Bronchial epithelial cell (primary cell): Measurements from ENCODE around the gene GPR27. TPM values are rescaled to one million over a fixed set of nuclear protein-coding genes. Genes with fewer than 3 reads are reported as not detected.

ENCODE experiments used
- DNase-seq: peaks from one replicate; pipeline ENCODE4 v3.0.0-alpha.2; 2010; ENCODE audit warnings: low read depth
- FAIRE-seq: peaks from 2 replicates; lab custom pipeline; 2011; peaks lifted over from hg19 to GRCh38; lab: Jason Lieb, UNC
- H3K27me3 ChIP-seq: 2 replicates; pipeline ENCODE4 v1.5.1; 2011; ENCODE audit warnings: low read length; ENCODE audit not compliant: control insufficient read depth, insufficient read depth
- H3K36me3 ChIP-seq: 2 replicates; pipeline ENCODE4 v1.5.1; 2011; ENCODE audit warnings: low read length; ENCODE audit not compliant: control insufficient read depth, insufficient read depth
- H3K4me3 ChIP-seq: 2 replicates; pipeline ENCODE4 v1.5.1; 2011; ENCODE audit warnings: mild to moderate bottlenecking, low read depth, low read length, control low read depth
- total RNA-seq: library from RNA; depleted of rRNA; stranded (reverse); fragments of >200 nt; gene quantifications from 2 replicates; pipeline ENCODE4 v1.2.1, GENCODE V29; 2014
- TF ChIP-seq, protein P1 (sequence below): IDR thresholded peaks from 2 replicates; pipeline ENCODE4 v1.5.1; 2011; ENCODE audit warnings: mild to moderate bottlenecking, moderate library complexity, low read length, control low read depth, inconsistent platforms; ENCODE audit not compliant: insufficient read depth, severe bottlenecking

Gene GPR27
- total RNA-seq, 1 donor from 2014 or later: 0.53 TPM

DNA sequence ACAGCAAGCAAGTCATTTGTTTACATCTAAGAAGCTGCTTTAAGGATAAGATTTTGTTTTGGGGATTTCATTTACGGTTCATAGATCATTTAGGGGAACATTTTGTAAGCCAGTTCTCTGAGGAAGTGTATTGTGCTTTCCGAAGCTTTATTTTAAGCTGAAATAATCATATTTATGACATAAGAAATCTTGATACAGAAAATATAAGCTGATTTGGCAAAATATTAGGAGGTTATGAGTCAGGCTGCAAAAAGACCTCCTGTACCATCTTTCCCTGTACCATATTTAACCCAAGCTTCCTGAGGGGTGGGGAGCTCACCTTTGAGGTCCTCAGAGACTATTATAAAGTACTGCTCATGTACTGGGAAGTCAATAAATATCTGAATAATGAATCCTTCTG, 20.3 kb upstream of the GPR27 start:
- no peak for DNase-seq
- TF ChIP-seq, protein P1, sequence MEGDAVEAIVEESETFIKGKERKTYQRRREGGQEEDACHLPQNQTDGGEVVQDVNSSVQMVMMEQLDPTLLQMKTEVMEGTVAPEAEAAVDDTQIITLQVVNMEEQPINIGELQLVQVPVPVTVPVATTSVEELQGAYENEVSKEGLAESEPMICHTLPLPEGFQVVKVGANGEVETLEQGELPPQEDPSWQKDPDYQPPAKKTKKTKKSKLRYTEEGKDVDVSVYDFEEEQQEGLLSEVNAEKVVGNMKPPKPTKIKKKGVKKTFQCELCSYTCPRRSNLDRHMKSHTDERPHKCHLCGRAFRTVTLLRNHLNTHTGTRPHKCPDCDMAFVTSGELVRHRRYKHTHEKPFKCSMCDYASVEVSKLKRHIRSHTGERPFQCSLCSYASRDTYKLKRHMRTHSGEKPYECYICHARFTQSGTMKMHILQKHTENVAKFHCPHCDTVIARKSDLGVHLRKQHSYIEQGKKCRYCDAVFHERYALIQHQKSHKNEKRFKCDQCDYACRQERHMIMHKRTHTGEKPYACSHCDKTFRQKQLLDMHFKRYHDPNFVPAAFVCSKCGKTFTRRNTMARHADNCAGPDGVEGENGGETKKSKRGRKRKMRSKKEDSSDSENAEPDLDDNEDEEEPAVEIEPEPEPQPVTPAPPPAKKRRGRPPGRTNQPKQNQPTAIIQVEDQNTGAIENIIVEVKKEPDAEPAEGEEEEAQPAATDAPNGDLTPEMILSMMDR: no peak
- Histone ChIP-seq H3K4me3 (no peak overlapping the region), H3K27me3 (peaks cover 4% of the 10 kb centered on the region), H3K36me3 (no peaks in the 10 kb centered on the region)
- FAIRE-seq: no peak

DNA sequence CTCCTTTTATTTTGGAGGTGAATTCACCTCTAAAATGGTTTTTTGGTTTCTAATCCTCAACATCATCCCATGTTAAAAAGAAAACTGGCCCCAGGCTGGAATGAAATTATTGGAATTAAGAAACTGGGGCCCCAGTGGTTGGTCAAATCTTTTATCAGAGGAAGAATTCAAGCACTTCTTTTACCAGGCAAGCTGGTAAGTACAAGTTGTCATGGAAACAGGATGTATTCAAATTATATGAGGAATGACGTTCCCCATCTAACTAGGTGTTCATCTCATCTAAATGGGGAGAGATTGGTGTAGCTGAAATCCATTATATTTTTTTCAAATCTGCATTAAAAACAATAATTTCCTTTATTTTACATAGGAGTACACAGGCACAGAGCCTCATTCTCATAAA, 18.8 kb upstream of the GPR27 start:
- H3K27me3 ChIP-seq: peaks cover 4% of the 10 kb centered on the region
- TF ChIP-seq, protein P1: no peak
- FAIRE-seq (no peak), DNase-seq (no peak)
- no peaks in the 10 kb centered on the region for H3K36me3 ChIP-seq
- no peak overlapping the region for H3K4me3 ChIP-seq

DNA sequence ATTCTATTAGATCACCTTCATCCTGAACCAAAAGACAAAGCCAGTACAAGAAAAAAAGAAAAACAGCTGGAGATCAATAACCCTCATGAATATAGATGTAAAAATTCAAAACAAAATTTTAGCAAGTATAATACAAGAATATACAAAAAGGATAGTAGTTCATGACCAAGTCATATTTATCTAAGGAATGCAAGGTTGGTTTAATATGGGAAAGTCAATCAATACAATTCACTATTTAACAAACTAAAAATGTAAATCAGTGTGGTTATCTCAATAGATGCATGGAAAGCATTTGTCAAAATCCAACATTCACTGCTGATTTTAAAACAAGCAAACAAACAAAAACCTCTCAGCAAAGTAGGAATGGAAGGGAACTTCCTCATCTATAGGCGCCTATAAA, 11.0 kb upstream of the GPR27 start:
- TF ChIP-seq, protein P1: no peak
- Histone ChIP-seq H3K27me3 (peaks cover 2% of the 10 kb centered on the region), H3K36me3 (no peaks in the 10 kb centered on the region), H3K4me3 (no peak overlapping the region)
- FAIRE-seq: no peak
- DNase-seq: no peak

DNA sequence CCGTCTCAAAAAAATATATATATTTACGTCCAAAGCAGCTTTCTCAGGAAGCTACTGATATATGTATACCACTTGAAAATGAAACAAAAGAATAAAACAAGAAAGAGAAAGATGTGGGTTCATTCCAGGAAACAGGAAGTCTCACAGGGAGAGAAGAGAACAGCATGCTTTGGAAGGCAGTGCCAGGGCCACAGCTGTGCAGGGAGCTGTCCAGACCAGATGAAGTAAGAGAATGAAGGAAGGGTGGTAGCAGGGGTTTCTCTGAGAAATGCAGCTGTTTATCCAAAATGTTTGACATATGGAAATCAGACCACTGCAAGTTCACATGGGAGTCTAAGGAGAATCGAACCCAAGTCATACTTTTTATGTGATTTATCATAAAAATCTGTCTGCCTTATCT, 8.9 kb upstream of the GPR27 start:
- FAIRE-seq: no peak
- TF ChIP-seq, protein P1: no peak
- no peak overlapping the region for H3K4me3 ChIP-seq
- no peak for DNase-seq
- H3K27me3 ChIP-seq: no peaks in the 10 kb centered on the region
- H3K36me3 ChIP-seq: no peaks in the 10 kb centered on the region

DNA sequence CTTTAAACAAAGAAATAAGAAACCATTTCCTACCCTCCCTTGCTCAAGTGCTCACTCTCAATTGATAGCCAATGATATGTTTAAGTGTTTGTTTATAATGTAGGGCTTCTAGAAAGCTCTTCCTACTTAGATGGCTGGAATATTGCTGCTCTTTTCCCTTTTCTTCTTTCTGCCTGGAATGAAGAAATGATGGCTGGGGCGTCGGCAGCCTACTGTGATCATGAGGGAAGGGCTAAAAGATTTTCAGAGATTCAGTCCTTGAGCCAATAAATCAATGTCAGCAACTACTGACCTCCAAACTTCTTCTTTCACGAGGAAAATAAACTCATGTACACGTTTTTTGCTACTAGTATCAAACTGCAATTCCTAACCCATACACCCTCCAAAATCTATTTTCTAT, 2.1 kb upstream of the GPR27 start:
- peaks cover 12% of the 10 kb centered on the region for H3K27me3 ChIP-seq
- H3K36me3 ChIP-seq: no peaks in the 10 kb centered on the region
- no peak overlapping the region for H3K4me3 ChIP-seq
- FAIRE-seq (no peak), DNase-seq (no peak)
- TF ChIP-seq, protein P1: no peak
